Gastrocnemius medialis (tissue), 4 donors: ENCODE data around the gene HERPUD1.

Source experiments
- POLR2A ChIP-seq, 2 donors: fragments of 450-650 bp; IDR thresholded peaks; one replicate each; pipeline ENCODE4 v1.6.1; 2017; ENCODE audit warnings: antibody characterized with exemption in 2 of 2, mild to moderate bottlenecking in 2 of 2, moderate library complexity in 2 of 2
- TF ChIP-seq, protein P1 (sequence below), 5 experiments: fragments of 450-650 bp in 3 of 5; fragments of 200-600 bp in 2 of 5; sonication (generic) in 2 of 5; IDR thresholded peaks in 4 of 5; conservative IDR thresholded peaks in 1 of 5; 1 replicate in 4 of 5; 2 replicates in 1 of 5; pipeline ENCODE4 v1.5.1; 2016 to 2019; ENCODE audit warnings: antibody characterized with exemption in 5 of 5, mild to moderate bottlenecking in 3 of 5, moderate library complexity in 3 of 5

DNA sequence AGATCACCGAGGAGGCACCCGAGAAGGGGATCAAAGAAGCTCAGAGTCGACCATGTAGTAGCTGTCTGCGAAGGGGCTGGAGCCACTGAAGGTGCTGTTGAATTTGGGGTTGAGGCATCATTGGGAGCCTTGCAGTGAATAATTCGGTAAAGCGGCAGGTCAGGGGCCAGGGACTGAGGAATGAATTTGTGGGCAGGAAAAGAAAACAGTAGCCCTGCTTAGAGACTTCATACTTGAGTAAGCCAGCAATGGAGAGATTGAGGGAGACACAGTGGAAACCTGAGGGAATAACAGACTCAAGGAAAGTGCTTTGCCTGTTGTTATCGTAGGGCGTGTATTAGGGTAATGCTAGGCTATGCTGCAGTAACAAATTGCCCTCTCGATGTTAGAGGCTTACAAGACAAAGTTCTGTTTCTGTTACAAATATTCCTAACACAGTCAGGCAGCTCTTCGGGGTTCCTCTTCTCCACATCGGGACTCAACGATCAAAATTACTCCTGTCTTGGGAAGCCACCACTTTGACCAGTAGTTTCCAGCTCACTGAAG lies 13.4 kb upstream of the HERPUD1 start:
- TF ChIP-seq, protein P1, sequence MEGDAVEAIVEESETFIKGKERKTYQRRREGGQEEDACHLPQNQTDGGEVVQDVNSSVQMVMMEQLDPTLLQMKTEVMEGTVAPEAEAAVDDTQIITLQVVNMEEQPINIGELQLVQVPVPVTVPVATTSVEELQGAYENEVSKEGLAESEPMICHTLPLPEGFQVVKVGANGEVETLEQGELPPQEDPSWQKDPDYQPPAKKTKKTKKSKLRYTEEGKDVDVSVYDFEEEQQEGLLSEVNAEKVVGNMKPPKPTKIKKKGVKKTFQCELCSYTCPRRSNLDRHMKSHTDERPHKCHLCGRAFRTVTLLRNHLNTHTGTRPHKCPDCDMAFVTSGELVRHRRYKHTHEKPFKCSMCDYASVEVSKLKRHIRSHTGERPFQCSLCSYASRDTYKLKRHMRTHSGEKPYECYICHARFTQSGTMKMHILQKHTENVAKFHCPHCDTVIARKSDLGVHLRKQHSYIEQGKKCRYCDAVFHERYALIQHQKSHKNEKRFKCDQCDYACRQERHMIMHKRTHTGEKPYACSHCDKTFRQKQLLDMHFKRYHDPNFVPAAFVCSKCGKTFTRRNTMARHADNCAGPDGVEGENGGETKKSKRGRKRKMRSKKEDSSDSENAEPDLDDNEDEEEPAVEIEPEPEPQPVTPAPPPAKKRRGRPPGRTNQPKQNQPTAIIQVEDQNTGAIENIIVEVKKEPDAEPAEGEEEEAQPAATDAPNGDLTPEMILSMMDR (IDR thresholded peaks at IDR 0.05 in 4 of 5, conservative IDR thresholded peaks at IDR 0.05 in 1 of 5), result no peak
- no peak for TF ChIP-seq POLR2A (IDR thresholded peaks at IDR 0.05)
